Tibial artery (tissue), 4 donors: ENCODE measurements around the gene SHISA7.
A peak's percentile ranks its signal among the peaks of the same experiment; 100 is the strongest.

ENCODE experiments used
- DNase-seq, 2 donors: peaks; one replicate each; pipeline ENCODE4 v3.0.0-alpha.2; 2019
- H3K27ac ChIP-seq, 2 donors: fragments of 200-600 bp; sonication (generic) in 1 of 2; 1 replicate in 1 of 2; 2 replicates in 1 of 2; pipeline ENCODE4 v1.5.1; 2018 to 2019; ENCODE audit warnings: mild to moderate bottlenecking in 1 of 2
- H3K27me3 ChIP-seq, 2 donors: fragments of 200-600 bp; sonication (generic) in 1 of 2; one replicate each; pipeline versions ENCODE4 v1.5.1 to v1.6.0; 2016 to 2019
- H3K36me3 ChIP-seq, 3 donors: fragments of 200-600 bp; sonication (generic) in 2 of 3; one replicate each; pipeline ENCODE4 v1.5.1; 2016 to 2019; ENCODE audit warnings: mild to moderate bottlenecking in 2 of 3
- H3K4me1 ChIP-seq, 4 donors: fragments of 200-600 bp; sonication (generic) in 2 of 4; 1 replicate in 3 of 4; 2 replicates in 1 of 4; pipeline ENCODE4 v1.5.1; 2016 to 2019
- H3K4me3 ChIP-seq, 2 donors: fragments of 200-600 bp; sonication (generic) in 1 of 2; 1 replicate in 1 of 2; 2 replicates in 1 of 2; pipeline ENCODE4 v1.5.1; 2018 to 2019; ENCODE audit warnings: mild to moderate bottlenecking in 2 of 2
- H3K9me3 ChIP-seq, 3 donors: fragments of 200-600 bp; sonication (generic) in 1 of 3; one replicate each; pipeline ENCODE4 v1.5.1; 2016 to 2019
- CTCF ChIP-seq, 2 experiments: fragments of 200-600 bp in 1 of 2; fragments of 450-650 bp in 1 of 2; IDR thresholded peaks; one replicate each; pipeline ENCODE4 v1.5.1; 2017 to 2019; ENCODE audit warnings: antibody characterized with exemption in 2 of 2, mild to moderate bottlenecking in 1 of 2, moderate library complexity in 1 of 2
- intact Hi-C: fragments of 100-400 bp; cut with DNase I; formaldehyde crosslinking; loops from one replicate; pipeline ENCODE4 v1.15.0; 2023; ENCODE audit warnings: low total_unique reads

SHISA7 gene

GRCh38 chr19:55467236-55468053 lies 24.3 kb upstream of the SHISA7 start:
- no peak overlapping the region for H3K27ac ChIP-seq
- H3K4me1 ChIP-seq: peaks cover 0 to 9% (median 3%) of the 10 kb centered on the region in 4 donors
- no peak overlapping the region for H3K4me3 ChIP-seq
- H3K36me3 ChIP-seq: no peaks in the 10 kb centered on the region
- intact Hi-C loops: loop anchor here (2.0 kb wide), 1 partner anchor 37 kb away; no protein-coding TSS in a partner anchor
- TF ChIP-seq CTCF (IDR thresholded peaks at IDR 0.05): peak; percentile 93 to 98
- peaks cover 0 to 1% of the 10 kb centered on the region in 2 donors for H3K27me3 ChIP-seq
- peak; percentile 69 to 81 for DNase-seq
- H3K9me3 ChIP-seq: no peaks in the 10 kb centered on the region

- no peaks in the 10 kb centered on the region for H3K9me3 ChIP-seq
- no peak for TF ChIP-seq CTCF (IDR thresholded peaks at IDR 0.05)
- H3K4me3 ChIP-seq: no peak overlapping the region
- intact Hi-C loops: loop anchor here (2.0 kb wide), 1 partner anchor 39 kb away; no protein-coding TSS in a partner anchor
- peaks cover 0 to 12% (median 6%) of the 10 kb centered on the region in 4 donors for H3K4me1 ChIP-seq
- H3K27ac ChIP-seq: no peak overlapping the region
- no peak for DNase-seq
- H3K36me3 ChIP-seq: no peaks in the 10 kb centered on the region
- no peaks in the 10 kb centered on the region for H3K27me3 ChIP-seq
These were observed 23.1 kb upstream of the SHISA7 start for GRCh38 chr19:55466241-55466614.

GRCh38 chr19:55465460-55466240 lies 22.6 kb upstream of the SHISA7 start:
- no peak overlapping the region for H3K4me3 ChIP-seq
- H3K4me1 ChIP-seq: peaks cover 0 to 18% (median 11%) of the 10 kb centered on the region in 4 donors
- intact Hi-C loops: loop anchor here (2.0 kb wide), 1 partner anchor 39 kb away; no protein-coding TSS in a partner anchor
- DNase-seq: no peak
- TF ChIP-seq CTCF (IDR thresholded peaks at IDR 0.05): no peak
- H3K27me3 ChIP-seq: no peaks in the 10 kb centered on the region
- H3K36me3 ChIP-seq: no peaks in the 10 kb centered on the region
- H3K9me3 ChIP-seq: no peaks in the 10 kb centered on the region
- no peak overlapping the region for H3K27ac ChIP-seq

GRCh38 chr19:55464662-55465054 lies 21.6 kb upstream of the SHISA7 start, which contains the start of gene C19orf85:
C19orf85 (minus strand) TSS chr19:55464751; CDS start chr19:55464554, 197 bp downstream.
- H3K4me3 ChIP-seq: no peak within 1 kb of the TSS
- no peak for TF ChIP-seq CTCF (IDR thresholded peaks at IDR 0.05)
- no peak within 1 kb of the TSS for H3K27ac ChIP-seq
- H3K27me3 ChIP-seq: no peaks in the 10 kb centered on the region
- DNase-seq: no peak
- no peaks in the 10 kb centered on the region for H3K36me3 ChIP-seq
- peaks cover 0 to 26% (median 17%) of the 10 kb centered on the region in 4 donors for H3K4me1 ChIP-seq
- intact Hi-C loops: no loop called here
- H3K9me3 ChIP-seq: no peaks in the 10 kb centered on the region

- DNase-seq: no peak
- H3K27ac ChIP-seq: no peak overlapping the region
These were observed 21.1 kb upstream of the SHISA7 start for GRCh38 chr19:55464039-55464661.

More at GRCh38 chr19:55464039-55464661, 21.1 kb upstream of the SHISA7 start:
- H3K4me1 ChIP-seq: peaks cover 0 to 29% (median 17%) of the 10 kb centered on the region in 4 donors
- H3K9me3 ChIP-seq: no peaks in the 10 kb centered on the region
- H3K27me3 ChIP-seq: no peaks in the 10 kb centered on the region
- no peaks in the 10 kb centered on the region for H3K36me3 ChIP-seq
- no peak overlapping the region for H3K4me3 ChIP-seq
- intact Hi-C loops: no loop called here
- no peak for TF ChIP-seq CTCF (IDR thresholded peaks at IDR 0.05)
